ENCODE measurements around the gene CHAD.

DNA sequence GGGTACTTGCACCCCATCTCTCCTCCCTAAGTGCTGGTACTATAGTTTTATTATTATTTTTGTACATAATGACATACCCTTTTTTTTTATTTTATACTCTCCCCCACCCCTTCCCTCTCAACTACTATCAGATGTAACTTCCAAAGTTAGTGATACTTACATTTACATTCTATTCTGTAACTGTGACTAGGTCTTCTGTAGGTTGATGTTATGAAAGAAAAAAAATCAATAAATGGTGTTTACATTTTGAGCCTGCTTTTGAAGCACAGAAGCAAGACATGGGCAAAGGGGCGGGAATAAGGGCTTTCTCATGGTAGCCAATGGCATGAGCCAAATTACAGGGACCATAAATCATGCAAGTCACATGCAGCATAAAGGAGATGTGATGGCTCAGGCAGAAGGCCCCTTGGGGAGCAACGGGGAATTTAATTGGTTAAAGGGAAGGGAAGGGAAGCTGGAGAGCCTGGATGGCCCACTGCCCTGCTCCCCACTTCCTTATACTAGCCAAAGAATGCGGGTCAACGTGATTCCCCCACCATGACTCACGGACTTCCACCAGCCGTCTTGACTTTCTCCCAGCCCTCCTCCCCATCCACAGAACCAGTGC, 45.0 kb downstream of the CHAD start:
- TF ChIP-seq POLR2A (IDR thresholded peaks at IDR 0.05) (no peak), CTCF (IDR thresholded peaks at IDR 0.05) (no peak), POLR2AphosphoS5 (IDR thresholded peaks at IDR 0.05) (peak; percentile 75)

Measured in prostate gland (tissue), 2 donors.